ENCODE results near the gene PXMP2. TPM values are rescaled to one million over a fixed set of nuclear protein-coding genes. Genes with fewer than 3 reads are reported as not detected.

Gene PXMP2
- total RNA-seq, 6 experiments from 2014 or later, result 91.5 to 216 (median 162) TPM

DNA sequence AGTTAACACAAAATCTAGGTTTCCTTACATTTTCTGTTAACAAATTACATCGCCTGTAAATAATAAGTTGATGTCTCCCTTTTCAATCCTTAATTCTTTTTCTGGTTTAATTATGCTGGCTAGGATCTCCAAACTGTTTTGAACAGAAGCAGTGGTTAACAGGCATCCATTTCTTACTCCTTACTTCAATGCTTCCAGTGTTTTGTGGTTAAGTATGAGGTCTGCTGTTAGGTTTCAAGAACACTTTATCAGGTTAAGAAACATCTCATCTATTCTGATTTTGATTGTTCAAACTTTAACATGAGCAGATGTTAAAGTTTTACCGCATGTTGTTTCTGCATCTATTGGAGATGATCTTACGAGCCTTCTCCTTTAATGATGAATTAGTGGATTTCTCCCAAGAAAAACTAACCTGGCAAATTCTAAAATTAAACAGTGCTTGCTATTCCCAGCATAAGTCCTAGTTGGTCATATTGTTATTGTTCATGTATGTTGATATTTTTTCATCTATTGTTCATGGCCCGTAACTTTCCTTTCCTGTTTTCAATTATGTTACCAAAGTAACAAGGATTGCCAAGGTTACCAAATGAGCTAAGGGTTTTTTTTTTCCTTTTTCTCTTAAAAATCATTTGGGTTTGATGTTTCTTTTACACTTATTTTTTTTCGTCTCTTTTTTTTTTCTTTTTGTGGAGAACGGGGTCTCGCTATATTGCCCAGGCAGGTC, 33.7 kb upstream of the PXMP2 start:
- Histone ChIP-seq H3K4me1 (peaks cover 0 to 4% (median 0%) of the 10 kb centered on the region in 4 donors), H3K27ac (no peak overlapping the region), H3K27me3 (no peaks in the 10 kb centered on the region), H3K9me3 (no peaks in the 10 kb centered on the region), H3K4me3 (no peak overlapping the region), H3K36me3 (peaks cover 0 to 59% (median 13%) of the 10 kb centered on the region in 4 donors)
- intact Hi-C loops (cut with DNase I), result no loop called here
- 81% methylated on average over 7 of the region's 7 CpGs for WGBS (ENCODE audit: insufficient coverage, low coverage, low lambda C conversion rate, missing lambda C conversion rate)
- TF ChIP-seq POLR2A (IDR thresholded peaks at IDR 0.05), result no peak
- TF ChIP-seq CTCF (IDR thresholded peaks at IDR 0.05), result no peak
- DNase-seq (no peak), ATAC-seq (no peak)

DNA sequence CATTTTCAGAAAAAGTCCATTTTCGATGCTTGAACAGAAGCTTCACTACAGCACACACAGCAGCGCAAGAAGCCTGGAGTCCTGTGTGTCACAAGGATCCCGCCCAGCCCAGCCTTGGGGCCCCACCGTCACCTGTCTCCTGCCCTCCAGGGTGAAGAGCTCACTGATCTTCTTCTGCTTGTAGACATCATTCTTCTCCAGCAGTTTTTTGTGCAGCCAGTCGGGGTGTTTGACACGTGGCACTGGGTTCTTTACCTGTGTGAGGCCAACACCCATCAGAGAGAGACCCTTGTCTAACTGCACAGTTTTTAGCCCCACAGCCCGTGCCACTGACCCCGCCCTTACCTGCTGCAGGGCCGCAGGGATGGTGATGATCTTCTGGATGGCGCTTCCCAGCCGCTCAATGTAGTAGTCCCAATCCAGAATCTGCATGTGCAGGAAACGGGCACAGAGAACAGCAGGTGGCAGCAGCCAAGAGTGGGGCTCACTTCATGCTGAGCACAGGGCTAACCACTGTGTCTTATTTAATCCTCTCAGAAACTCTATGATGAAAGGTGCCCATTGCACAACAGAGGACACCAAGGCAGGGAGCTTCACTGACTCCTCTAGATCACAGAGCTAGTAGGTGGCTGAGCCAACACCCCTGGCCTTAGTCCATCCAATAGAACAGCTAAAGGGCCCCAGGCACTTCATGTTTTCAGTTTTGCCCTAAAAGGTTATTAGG, 30.2 kb upstream of the PXMP2 start:
- intact Hi-C loops (cut with DNase I), result no loop called here
- WGBS (ENCODE audit: insufficient coverage, low coverage, low lambda C conversion rate, missing lambda C conversion rate), result 89% methylated on average over 8 of the region's 12 CpGs
- no peak overlapping the region for H3K27ac ChIP-seq
- H3K36me3 ChIP-seq, result peaks cover 0 to 78% (median 21%) of the 10 kb centered on the region in 4 donors
- peaks cover 0 to 4% (median 0%) of the 10 kb centered on the region in 4 donors for H3K4me1 ChIP-seq
- no peak overlapping the region for H3K4me3 ChIP-seq
- TF ChIP-seq CTCF (IDR thresholded peaks at IDR 0.05) (peak in 3 of 4 donors; percentile 18 to 36 (median 18)), POLR2A (IDR thresholded peaks at IDR 0.05) (no peak)
- ATAC-seq (peak; percentile 71 to 88 (median 74)), DNase-seq (peak in 1 of 3 donors; percentile 53)
- H3K27me3 ChIP-seq, result no peaks in the 10 kb centered on the region
- no peaks in the 10 kb centered on the region for H3K9me3 ChIP-seq

- DNase-seq, result peak in 1 of 3 donors; percentile 5
- H3K27me3 ChIP-seq, result no peaks in the 10 kb centered on the region
- no peaks in the 10 kb centered on the region for H3K9me3 ChIP-seq
- no peak overlapping the region for H3K4me3 ChIP-seq
- 87% methylated on average over 32 of the region's 32 CpGs for WGBS (ENCODE audit: insufficient coverage, low coverage, low lambda C conversion rate, missing lambda C conversion rate)
- H3K36me3 ChIP-seq, result peaks cover 0 to 73% (median 23%) of the 10 kb centered on the region in 4 donors
- intact Hi-C loops (cut with DNase I), result no loop called here
- TF ChIP-seq CTCF (IDR thresholded peaks at IDR 0.05), result no peak
- no peak for TF ChIP-seq POLR2A (IDR thresholded peaks at IDR 0.05)
- no peak overlapping the region for H3K27ac ChIP-seq
- peaks cover 0 to 4% (median 0%) of the 10 kb centered on the region in 4 donors for H3K4me1 ChIP-seq
- ATAC-seq, result no peak
Observed at GRCh38 chr12:132658149-132658894, 29.1 kb upstream of the PXMP2 start.

DNA sequence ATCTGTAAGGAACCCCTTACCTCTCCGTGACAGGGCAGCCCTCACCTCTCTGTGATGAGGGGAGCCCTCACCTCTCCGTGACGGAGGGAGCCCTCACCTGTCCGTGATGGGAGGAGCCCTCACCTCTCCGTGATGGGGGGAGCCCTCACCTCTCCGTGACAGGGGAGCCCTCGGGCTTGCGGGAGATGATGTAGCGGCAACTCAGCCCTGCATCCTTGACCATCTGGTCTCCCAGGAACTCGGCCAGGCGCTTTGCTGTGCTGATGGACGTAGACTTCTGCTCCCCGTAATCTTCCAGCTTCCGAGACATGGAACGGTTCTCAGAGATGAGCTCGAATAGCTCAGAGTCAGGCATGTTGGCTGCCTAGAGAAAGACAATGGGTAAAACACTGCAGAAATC, 28.2 kb upstream of the PXMP2 start:
- TF ChIP-seq POLR2A (IDR thresholded peaks at IDR 0.05) (no peak), CTCF (IDR thresholded peaks at IDR 0.05) (no peak)
- intact Hi-C loops (cut with DNase I), result no loop called here
- WGBS (ENCODE audit: insufficient coverage, low coverage, low lambda C conversion rate, missing lambda C conversion rate), result 30% methylated on average over 2 of the region's 16 CpGs
- ATAC-seq, result peak in 1 of 4 donors; percentile 9
- peaks cover 0 to 4% (median 0%) of the 10 kb centered on the region in 4 donors for H3K4me1 ChIP-seq
- no peak overlapping the region for H3K4me3 ChIP-seq
- peak in 1 of 3 donors; percentile 30 for DNase-seq
- no peaks in the 10 kb centered on the region for H3K9me3 ChIP-seq
- H3K36me3 ChIP-seq, result peaks cover 0 to 72% (median 23%) of the 10 kb centered on the region in 4 donors
- no peak overlapping the region for H3K27ac ChIP-seq
- no peaks in the 10 kb centered on the region for H3K27me3 ChIP-seq

Data from right lobe of liver (tissue), 6 donors.